HG02623 (cell line): ENCODE measurements around the gene PKN1.

Source experiments
- ATAC-seq: cut with Tn5 transposase; IDR thresholded peaks from one replicate; pipeline ENCODE4 v1.9.1; 2021; ENCODE audit warnings: moderate library complexity; ENCODE audit not compliant: unreplicated experiment

PKN1 gene

GRCh38 chr19:14507704-14508542, 74.8 kb downstream of the PKN1 start:
- ATAC-seq = no peak

DNA sequence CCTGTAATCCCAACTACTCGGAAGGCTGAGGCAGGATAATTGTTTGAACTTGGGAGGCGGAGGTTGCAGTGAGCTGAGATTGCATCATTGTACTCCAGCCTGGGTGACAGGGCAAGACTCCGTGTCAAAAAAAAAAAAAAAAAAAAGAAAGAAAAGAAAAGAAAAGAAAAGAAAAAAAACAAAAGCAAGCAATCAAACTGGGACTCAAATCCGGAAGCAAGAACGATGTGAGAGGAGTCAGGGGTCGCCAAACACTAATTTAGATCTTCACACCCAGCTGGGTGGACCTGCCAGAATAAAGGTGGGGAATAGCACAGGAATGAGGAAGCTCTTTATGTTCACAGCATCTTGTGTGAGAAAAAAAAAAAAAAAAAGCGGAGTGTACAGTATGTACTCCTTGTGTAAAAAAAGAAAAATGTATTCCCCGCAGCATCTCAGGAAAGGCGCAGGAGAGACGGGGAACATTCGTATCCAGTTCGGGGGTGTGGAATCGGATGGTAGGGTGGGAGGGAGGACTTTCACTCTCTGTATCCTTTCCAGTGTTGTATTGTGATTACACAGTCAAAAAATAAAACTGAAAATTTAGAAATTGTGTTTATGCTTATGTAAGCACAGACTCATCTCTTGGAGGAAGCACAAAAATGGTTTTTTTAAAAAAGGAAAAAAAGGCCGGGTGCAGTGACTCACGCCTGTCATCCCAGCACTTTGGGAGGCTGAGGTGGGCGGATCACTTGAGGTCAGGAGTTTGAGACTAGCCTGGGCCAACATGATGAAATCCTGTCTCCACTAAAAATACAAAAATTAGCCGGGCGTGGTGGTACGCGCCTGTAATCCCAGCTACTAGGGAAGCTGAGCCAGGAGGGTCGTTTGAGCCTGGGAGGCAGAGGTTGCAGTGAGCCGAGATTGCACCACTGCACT, 77.5 kb downstream of the PKN1 start:
- no peak for ATAC-seq

- ATAC-seq = no peak
Observed at GRCh38 chr19:14511229-14511593, 78.1 kb downstream of the PKN1 start.

DNA sequence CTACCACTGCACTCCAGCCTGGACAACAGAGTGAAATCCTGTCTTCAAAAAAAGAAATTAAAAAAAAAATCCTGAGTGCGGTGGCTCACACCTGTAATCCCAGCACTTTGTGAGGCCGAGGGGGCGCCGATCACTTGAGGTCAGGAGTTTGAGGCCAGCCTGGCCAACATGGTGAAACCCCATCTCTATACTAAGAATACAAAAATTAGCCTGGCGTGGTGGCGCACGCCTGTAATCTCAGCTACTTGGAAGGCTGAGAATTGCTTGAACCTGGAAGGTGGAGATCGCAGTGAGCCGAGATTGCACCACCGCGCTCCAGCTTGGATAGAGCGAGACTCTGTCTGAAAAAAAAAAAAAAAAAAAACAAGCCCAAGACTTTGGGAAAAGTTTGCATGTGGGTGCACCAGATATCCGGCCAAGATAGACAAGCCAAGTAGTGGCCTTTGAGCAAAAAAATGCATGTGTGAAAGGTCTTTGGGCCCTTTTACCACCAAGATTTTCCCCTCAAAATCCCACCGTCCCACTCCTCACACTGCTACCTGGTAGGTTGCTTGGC, 79.4 kb downstream of the PKN1 start:
- no peak for ATAC-seq

DNA sequence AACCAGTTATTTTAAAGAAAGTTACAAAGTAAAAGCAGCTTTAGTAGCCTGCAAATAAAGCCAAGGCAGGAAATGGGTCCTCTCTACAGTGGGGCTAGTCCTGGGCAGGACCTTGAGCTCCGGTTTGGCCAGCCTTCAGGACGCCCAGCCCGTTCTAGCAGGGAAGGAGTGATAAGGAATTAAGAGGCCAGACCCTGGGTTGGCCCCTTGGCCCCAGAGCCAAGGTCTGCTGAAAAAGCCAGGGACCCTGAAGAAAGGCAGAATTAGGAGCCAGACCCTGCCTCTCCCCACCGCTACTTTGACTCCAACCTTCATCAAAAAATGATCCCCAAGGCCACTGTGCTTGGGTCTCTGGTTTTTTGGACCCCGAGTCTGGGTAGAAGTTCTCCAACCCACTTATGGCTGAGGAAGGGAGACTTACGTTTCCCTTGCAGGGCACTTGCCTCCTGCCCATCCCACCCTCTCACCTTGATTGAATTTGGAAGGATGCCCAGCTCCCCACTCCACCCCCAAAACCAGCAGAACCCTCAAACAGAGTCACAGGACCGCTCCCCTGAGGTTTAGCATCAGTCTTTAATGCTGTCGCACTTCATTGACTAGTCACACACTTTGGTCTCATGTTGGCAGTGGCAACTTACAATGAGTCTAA, 81.2 kb downstream of the PKN1 start:
- ATAC-seq = no peak

GRCh38 chr19:14515501-14516047, 82.5 kb downstream of the PKN1 start:
- ATAC-seq = no peak

- no peak for ATAC-seq
Observed at GRCh38 chr19:14516048-14516534, 83.0 kb downstream of the PKN1 start.

- ATAC-seq = no peak
Observed at GRCh38 chr19:14516746-14517438, 83.8 kb downstream of the PKN1 start.

DNA sequence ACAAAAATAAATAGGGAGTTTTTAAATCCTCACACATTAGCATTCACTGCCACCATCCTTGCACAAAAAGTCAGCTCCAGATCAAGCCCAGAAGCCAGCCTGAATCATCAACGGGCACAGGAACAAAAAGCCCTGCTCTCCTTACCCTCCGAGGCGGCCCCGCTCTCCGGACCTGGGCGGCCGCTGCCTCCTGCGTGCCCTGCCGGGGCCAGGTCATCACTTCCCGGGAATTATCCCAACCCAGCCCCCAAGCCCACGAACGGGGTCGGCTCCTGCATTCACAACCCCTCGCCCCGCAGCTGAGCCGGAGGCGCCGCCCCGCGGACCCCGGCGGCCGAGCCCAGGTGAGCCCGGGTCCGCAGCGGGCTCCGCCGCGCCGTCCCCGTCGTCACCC, 84.3 kb downstream of the PKN1 start:
- ATAC-seq = no peak

DNA sequence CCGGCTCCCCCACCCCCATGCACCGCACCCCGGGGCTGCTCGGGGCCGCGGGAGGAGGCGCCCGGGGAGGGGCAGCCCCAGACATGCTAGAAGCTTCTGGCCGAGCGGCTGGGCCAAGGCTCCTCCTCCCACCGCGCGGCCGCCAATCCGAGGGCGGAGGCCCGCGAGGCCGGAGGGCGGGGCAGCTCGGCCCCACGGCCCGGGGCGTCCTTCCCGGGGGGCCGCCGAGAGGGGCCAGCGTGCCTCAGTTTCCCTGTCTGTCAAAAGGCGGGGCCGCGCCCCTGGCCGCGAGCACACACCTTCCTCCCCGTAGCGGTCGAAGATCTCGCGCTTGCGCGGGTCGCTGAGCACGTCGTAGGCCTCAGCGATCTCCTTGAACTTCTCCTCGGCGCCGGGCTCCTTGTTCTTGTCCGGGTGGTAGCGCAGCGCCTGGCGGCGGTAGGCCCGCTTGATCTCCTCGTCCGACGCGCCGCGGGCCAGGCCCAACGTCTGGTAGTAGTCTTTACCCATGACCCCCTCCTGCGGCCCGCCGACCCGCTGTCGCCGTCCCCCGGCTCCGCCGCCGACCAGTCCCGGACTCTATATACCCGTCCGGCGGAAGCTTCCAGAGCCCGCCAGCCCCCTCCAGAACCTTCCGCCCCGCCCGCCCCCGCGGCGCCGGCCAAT, 84.9 kb downstream of the PKN1 start, which contains the start of gene DNAJB1:
Gene DNAJB1, minus strand, starts transcription at position 558 of the 666 bp plus-strand sequence. Its CDS starts 48 bp downstream, at position 510.
- peak; percentile 57 for ATAC-seq

- ATAC-seq = no peak
Observed at GRCh38 chr19:14519245-14519859, 86.2 kb downstream of the PKN1 start.

DNA sequence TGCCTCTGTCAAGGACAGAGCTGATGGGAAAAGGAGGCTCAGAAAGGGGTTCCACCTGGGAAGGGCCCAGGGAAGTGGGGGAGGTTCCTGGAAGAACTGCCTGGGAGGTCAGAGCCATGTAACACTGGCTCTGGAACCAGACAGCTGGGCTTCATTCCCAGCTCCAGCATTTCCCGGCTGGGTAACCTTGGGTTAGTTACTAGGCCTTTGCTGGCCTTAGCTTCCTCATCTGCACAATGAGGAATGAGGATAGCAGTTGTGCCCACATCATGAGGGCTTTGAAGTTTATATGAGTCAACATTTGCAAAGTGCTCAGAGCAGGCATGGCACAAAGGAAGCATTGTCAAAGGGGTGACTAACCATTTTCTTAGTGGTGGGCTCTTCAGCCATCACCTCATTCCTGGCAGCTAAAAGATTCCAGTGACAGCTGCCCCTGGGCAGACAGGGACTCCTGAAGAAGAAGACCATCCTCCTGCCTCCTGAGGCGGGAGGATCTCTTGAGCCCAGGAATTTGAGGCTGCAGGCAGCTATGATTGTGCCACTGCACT, 86.8 kb downstream of the PKN1 start:
- no peak for ATAC-seq

- no peak for ATAC-seq
Observed at GRCh38 chr19:14520543-14520942, 87.4 kb downstream of the PKN1 start.
